Sigmoid colon (tissue), 7 donors: ENCODE measurements around the gene MAPK1IP1L. TPM values are rescaled to one million over a fixed set of nuclear protein-coding genes. Genes with fewer than 3 reads are reported as not detected.

Experiments
- DNase-seq: peaks from one replicate; pipeline ENCODE4 v3.0.0-alpha.2; 2019
- H3K27ac ChIP-seq, 4 donors: fragments of 200-600 bp; sonication (generic); one replicate each; pipeline ENCODE4 v1.5.1; 2016 to 2019; ENCODE audit warnings: mild to moderate bottlenecking in 1 of 4
- H3K27me3 ChIP-seq, 3 donors: fragments of 200-600 bp; sonication (generic); one replicate each; pipeline ENCODE4 v1.5.1; 2019; ENCODE audit warnings: mild to moderate bottlenecking in 1 of 3
- H3K36me3 ChIP-seq, 4 donors: fragments of 200-600 bp; sonication (generic); one replicate each; pipeline ENCODE4 v1.5.1; 2016 to 2019
- H3K4me1 ChIP-seq, 4 donors: fragments of 200-600 bp; sonication (generic); one replicate each; pipeline ENCODE4 v1.5.1; 2017 to 2019
- H3K4me3 ChIP-seq, 4 donors: fragments of 200-600 bp; sonication (generic); one replicate each; pipeline ENCODE4 v1.5.1; 2017 to 2019; ENCODE audit warnings: mild to moderate bottlenecking in 2 of 4, moderate library complexity in 1 of 4
- H3K9me3 ChIP-seq, 4 donors: fragments of 200-600 bp in 3 of 4; sonication (generic) in 3 of 4; one replicate each; pipeline versions ENCODE4 v1.5.1 to v1.6.1; 2013 to 2019
- CTCF ChIP-seq, 4 experiments: fragments of 450-650 bp in 3 of 4; fragments of 200-600 bp in 1 of 4; IDR thresholded peaks; one replicate each; pipeline ENCODE4 v1.5.1; 2016 to 2019; ENCODE audit warnings: antibody characterized with exemption in 4 of 4, mild to moderate bottlenecking in 3 of 4, moderate library complexity in 2 of 4
- EP300 ChIP-seq, 4 donors: sonication (generic); formaldehyde crosslinking; IDR thresholded peaks; one replicate each; pipeline ENCODE4 v1.6.1; 2017; ENCODE audit warnings: antibody characterized with exemption in 4 of 4
- POLR2A ChIP-seq, 2 donors: fragments of 450-650 bp; IDR thresholded peaks; one replicate each; pipeline ENCODE4 v1.6.1; 2016; ENCODE audit warnings: antibody characterized with exemption in 2 of 2, mild to moderate bottlenecking in 2 of 2, moderate library complexity in 2 of 2
- POLR2AphosphoS5 ChIP-seq, 4 donors: sonication (generic); formaldehyde crosslinking; IDR thresholded peaks; one replicate each; pipeline ENCODE4 v1.6.1; 2017; ENCODE audit warnings: antibody characterized with exemption in 4 of 4
- WGBS, 2 donors: extraction: QIAGEN DNeasy Blood & Tissue Kit; methylation state at CpG; one replicate each; pipeline ENCODE4 v1.1.7; 2013; 5-methylcytosine and 5-hydroxymethylcytosine counted together
- intact Hi-C: fragments of 100-400 bp; cut with DNase I; formaldehyde crosslinking; loops from one replicate; pipeline ENCODE4 v1.15.1; 2023
- polyA plus RNA-seq, 3 donors: library from polyadenylated mRNA; stranded (reverse); fragments of 200-250 nt; gene quantifications; one replicate each; pipeline ENCODE4 v1.2.3, GENCODE V29; 2013
- total RNA-seq, 4 donors: library from RNA; depleted of rRNA; stranded (reverse); fragments of >200 nt; gene quantifications; one replicate each; pipeline ENCODE4 v1.1.0, GENCODE V29; 2016
- donor health status: healthy with polysubstance abuse.
- donor health status: Bipolar disorder and iron deficiency.
- donor health status: healthy.

The MAPK1IP1L gene
- total and polyA plus RNA-seq, 7 donors = 25.2 to 67.1 (median 40.5) TPM

GRCh38 chr14:55114720-55115119, 63.3 kb downstream of the MAPK1IP1L start:
- WGBS, 2 donors = 38 to 68% methylated on average over 2 of the region's 2 CpGs
- intact Hi-C loops = no loop called here

GRCh38 chr14:55115460-55115859, 64.0 kb downstream of the MAPK1IP1L start:
- no peak overlapping the region for H3K27ac ChIP-seq
- H3K4me1 ChIP-seq = no peaks in the 10 kb centered on the region
- no peaks in the 10 kb centered on the region for H3K36me3 ChIP-seq
- WGBS, 2 donors = 49 to 72% methylated on average over 3 of the region's 3 CpGs
- intact Hi-C loops = no loop called here
- TF ChIP-seq CTCF (IDR thresholded peaks at IDR 0.05) (no peak), POLR2AphosphoS5 (IDR thresholded peaks at IDR 0.05) (no peak), POLR2A (IDR thresholded peaks at IDR 0.05) (no peak), EP300 (IDR thresholded peaks at IDR 0.05) (no peak)
- DNase-seq = peak; percentile 40
- H3K4me3 ChIP-seq = no peak overlapping the region
- no peaks in the 10 kb centered on the region for H3K27me3 ChIP-seq
- no peaks in the 10 kb centered on the region for H3K9me3 ChIP-seq

More at GRCh38 chr14:55114720-55115119, 63.3 kb downstream of the MAPK1IP1L start:
- H3K36me3 ChIP-seq = no peaks in the 10 kb centered on the region
- TF ChIP-seq POLR2AphosphoS5 (IDR thresholded peaks at IDR 0.05) = no peak
- no peak for TF ChIP-seq CTCF (IDR thresholded peaks at IDR 0.05)
- TF ChIP-seq POLR2A (IDR thresholded peaks at IDR 0.05) = no peak
- TF ChIP-seq EP300 (IDR thresholded peaks at IDR 0.05) = no peak
- no peak overlapping the region for H3K27ac ChIP-seq
- no peaks in the 10 kb centered on the region for H3K4me1 ChIP-seq
- no peaks in the 10 kb centered on the region for H3K9me3 ChIP-seq
- no peaks in the 10 kb centered on the region for H3K27me3 ChIP-seq
- H3K4me3 ChIP-seq = no peak overlapping the region
- no peak for DNase-seq

- Histone ChIP-seq H3K27ac (no peak overlapping the region), H3K36me3 (no peaks in the 10 kb centered on the region), H3K9me3 (no peaks in the 10 kb centered on the region), H3K4me3 (no peak overlapping the region), H3K27me3 (no peaks in the 10 kb centered on the region), H3K4me1 (no peaks in the 10 kb centered on the region)
- 54 to 82% methylated on average over 4 of the region's 4 CpGs for WGBS, 2 donors
- intact Hi-C loops = no loop called here
- TF ChIP-seq CTCF (IDR thresholded peaks at IDR 0.05) (no peak), EP300 (IDR thresholded peaks at IDR 0.05) (no peak), POLR2A (IDR thresholded peaks at IDR 0.05) (no peak), POLR2AphosphoS5 (IDR thresholded peaks at IDR 0.05) (no peak)
- DNase-seq = no peak
Observed at GRCh38 chr14:55115861-55116245, 64.4 kb downstream of the MAPK1IP1L start.

- Histone ChIP-seq H3K36me3 (no peaks in the 10 kb centered on the region), H3K4me3 (no peak overlapping the region), H3K27me3 (no peaks in the 10 kb centered on the region), H3K4me1 (no peaks in the 10 kb centered on the region), H3K27ac (no peak overlapping the region), H3K9me3 (no peaks in the 10 kb centered on the region)
- 19 to 71% methylated on average over 11 of the region's 11 CpGs for WGBS, 2 donors
- DNase-seq = peak; percentile 38
- TF ChIP-seq CTCF (IDR thresholded peaks at IDR 0.05) (no peak), EP300 (IDR thresholded peaks at IDR 0.05) (no peak), POLR2A (IDR thresholded peaks at IDR 0.05) (no peak), POLR2AphosphoS5 (IDR thresholded peaks at IDR 0.05) (no peak)
- intact Hi-C loops = no loop called here
Observed at GRCh38 chr14:55116246-55117030, 65.0 kb downstream of the MAPK1IP1L start.
